B cell (primary cell): Measurements from ENCODE around the gene HTR1D.

Source experiments
- CTCF ChIP-seq: fragments of 200-600 bp; IDR thresholded peaks from one replicate; pipeline ENCODE4 v1.8.0; 2022; ENCODE audit warnings: antibody characterized with exemption, mild to moderate bottlenecking
- EZH2 ChIP-seq: IDR thresholded peaks from 2 replicates; pipeline ENCODE4 v1.6.1; 2012; ENCODE audit warnings: borderline replicate concordance, low read depth, mild to moderate bottlenecking, moderate library complexity, low read length; ENCODE audit not compliant: insufficient read depth, poor library complexity, severe bottlenecking

- TF ChIP-seq CTCF (no peak), EZH2 (no peak)
These were observed 3.8 kb upstream of the HTR1D start for GRCh38 chr1:23221107-23221506.
